ENCODE results near the gene ABCF1.

ABCF1 gene

DNA sequence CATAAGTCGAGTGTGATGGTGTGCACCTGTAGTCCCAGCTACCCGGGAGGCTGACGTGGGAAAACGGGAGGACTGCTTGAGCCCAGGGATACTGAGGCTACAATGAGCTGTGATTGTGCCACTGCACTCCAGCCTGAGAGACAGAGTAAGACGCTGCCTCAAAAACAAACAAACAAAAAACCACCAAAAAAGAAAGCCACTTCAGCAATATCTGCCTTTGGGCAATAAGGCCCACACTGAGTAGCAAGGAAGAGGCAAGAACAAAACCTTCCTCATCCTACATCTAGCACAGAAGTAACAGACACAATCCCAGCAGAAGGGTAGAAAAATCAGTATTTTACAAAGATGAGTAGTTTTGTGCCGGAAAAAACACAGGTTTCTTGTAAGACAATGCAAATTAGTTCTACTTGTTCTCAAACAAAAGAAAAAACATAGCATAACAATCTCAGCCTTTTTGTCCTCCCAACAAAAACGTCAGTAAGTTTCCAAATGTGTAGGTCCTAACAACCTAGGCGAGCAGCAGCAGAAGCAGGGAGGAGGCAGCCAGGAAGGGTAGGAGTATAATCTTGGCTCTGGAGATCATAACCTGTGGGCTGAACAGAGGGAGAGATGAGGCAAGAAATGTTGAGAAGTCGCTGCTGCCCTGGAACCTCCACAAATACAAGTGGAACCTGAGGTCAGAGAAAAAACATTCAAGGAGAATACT is 40.1 kb downstream of the ABCF1 start:
- H3K4me3 ChIP-seq (ENCODE audit: low read depth, low read length), result no peak overlapping the region
- CTCF ChIA-PET, result interaction anchor here (1.2 to 1.7 kb wide), 4 partner anchors 11 to 111 kb away, joined by 4 to 13 read pairs (median 6); no protein-coding TSS in a partner anchor
- no peak for DNase-seq (ENCODE audit: low read depth, low spot score)
- POLR2A ChIA-PET, result interaction anchor here (0.5 to 3.0 kb wide), 3 partner anchors 14 to 170 kb away, joined by 3 to 20 read pairs (median 3); no protein-coding TSS in a partner anchor
- TF ChIP-seq, protein P1, sequence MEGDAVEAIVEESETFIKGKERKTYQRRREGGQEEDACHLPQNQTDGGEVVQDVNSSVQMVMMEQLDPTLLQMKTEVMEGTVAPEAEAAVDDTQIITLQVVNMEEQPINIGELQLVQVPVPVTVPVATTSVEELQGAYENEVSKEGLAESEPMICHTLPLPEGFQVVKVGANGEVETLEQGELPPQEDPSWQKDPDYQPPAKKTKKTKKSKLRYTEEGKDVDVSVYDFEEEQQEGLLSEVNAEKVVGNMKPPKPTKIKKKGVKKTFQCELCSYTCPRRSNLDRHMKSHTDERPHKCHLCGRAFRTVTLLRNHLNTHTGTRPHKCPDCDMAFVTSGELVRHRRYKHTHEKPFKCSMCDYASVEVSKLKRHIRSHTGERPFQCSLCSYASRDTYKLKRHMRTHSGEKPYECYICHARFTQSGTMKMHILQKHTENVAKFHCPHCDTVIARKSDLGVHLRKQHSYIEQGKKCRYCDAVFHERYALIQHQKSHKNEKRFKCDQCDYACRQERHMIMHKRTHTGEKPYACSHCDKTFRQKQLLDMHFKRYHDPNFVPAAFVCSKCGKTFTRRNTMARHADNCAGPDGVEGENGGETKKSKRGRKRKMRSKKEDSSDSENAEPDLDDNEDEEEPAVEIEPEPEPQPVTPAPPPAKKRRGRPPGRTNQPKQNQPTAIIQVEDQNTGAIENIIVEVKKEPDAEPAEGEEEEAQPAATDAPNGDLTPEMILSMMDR (IDR thresholded peaks at IDR 0.05; ENCODE audit: insufficient read depth, low read length, missing control alignments), result no peak

DNA sequence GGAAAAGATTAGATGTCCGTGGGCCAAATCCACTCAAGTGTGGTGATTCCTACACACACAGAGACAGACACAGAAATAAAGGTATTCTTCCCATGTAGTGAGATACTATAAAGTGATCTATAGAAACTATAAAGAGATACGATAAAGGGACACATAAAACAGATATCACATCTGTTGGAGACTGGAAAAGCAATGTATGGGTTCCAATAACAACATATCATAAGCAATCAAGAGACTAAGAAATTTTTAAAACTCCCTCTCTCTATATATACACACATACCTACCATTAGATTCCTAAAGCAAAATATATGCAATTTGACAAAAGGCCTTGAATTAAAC is 40.6 kb downstream of the ABCF1 start:
- TF ChIP-seq, protein P1 (IDR thresholded peaks at IDR 0.05; ENCODE audit: insufficient read depth, low read length, missing control alignments), result no peak
- no peak for DNase-seq (ENCODE audit: low read depth, low spot score)
- CTCF ChIA-PET, result interaction anchor here (0.9 to 4.1 kb wide), 7 partner anchors 14 to 470 kb away, joined by 3 to 28 read pairs (median 5); no protein-coding TSS in a partner anchor
- POLR2A ChIA-PET, result interaction anchor here (2.3 to 3.0 kb wide), 2 partner anchors 7 to 15 kb away, joined by 11 to 20 read pairs; no protein-coding TSS in a partner anchor
- no peak overlapping the region for H3K4me3 ChIP-seq (ENCODE audit: low read depth, low read length)

DNA sequence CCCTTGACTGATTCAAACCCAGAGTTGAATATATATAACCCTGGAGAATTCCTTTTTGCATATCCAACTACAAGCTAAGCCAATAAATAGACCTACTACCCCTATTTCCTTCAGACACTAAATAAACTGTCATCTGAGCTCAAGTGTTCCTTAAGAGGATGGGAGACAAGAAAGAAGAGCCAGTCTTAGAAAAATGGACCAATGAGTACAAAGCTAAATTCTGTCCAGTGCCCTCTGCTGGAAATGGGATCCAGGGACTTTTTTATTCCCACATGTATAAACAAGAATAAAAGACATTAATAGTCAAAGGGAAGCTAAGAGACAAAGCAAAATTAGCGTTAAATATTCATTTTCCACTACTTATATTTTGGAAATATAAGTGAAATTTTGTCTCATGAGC is 41.0 kb downstream of the ABCF1 start:
- TF ChIP-seq, protein P1 (IDR thresholded peaks at IDR 0.05; ENCODE audit: insufficient read depth, low read length, missing control alignments), result peak; percentile 10
- no peak overlapping the region for H3K4me3 ChIP-seq (ENCODE audit: low read depth, low read length)
- POLR2A ChIA-PET, result interaction anchor here (0.8 to 3.0 kb wide), 5 partner anchors 8 to 75 kb away, joined by 3 to 20 read pairs (median 4); no protein-coding TSS in a partner anchor
- no peak for DNase-seq (ENCODE audit: low read depth, low spot score)
- CTCF ChIA-PET, result interaction anchor here (0.9 to 4.1 kb wide), 7 partner anchors 14 to 470 kb away, joined by 3 to 28 read pairs (median 5); no protein-coding TSS in a partner anchor

DNA sequence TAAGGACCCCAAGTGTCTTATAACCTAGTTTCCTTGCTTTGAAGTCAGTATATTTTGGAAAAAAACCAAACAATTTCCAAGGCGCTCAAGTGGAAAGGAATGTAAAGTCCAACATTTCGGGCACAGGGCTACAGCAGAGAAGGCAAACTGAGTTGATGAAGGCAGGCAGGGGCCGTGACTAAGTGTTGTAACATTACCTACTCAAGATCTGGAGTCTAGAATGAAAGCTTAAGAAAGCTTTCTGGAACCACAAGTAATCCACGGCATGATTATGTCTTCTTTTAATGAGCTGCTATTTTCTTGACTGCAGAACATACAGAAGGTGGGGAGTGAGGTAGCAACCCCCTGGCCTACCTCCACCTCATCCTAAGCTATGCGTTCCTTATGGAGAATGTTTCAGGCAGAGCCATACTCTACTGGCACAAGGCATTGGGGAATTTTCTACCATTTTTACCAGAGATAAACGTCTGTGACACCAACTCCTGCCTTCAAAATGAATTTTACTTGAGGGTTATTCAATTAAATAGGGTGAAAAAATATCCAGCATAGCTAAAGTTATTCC is 41.5 kb downstream of the ABCF1 start:
- POLR2A ChIA-PET, result interaction anchor here (0.8 to 3.0 kb wide), 9 partner anchors 8 to 75 kb away, joined by 3 to 20 read pairs (median 5); partner anchors contain the start of gene C6orf136
- CTCF ChIA-PET, result interaction anchor here (0.9 to 4.1 kb wide), 8 partner anchors 15 to 470 kb away, joined by 3 to 28 read pairs (median 5); no protein-coding TSS in a partner anchor
- no peak for DNase-seq (ENCODE audit: low read depth, low spot score)
- no peak overlapping the region for H3K4me3 ChIP-seq (ENCODE audit: low read depth, low read length)
- TF ChIP-seq, protein P1 (IDR thresholded peaks at IDR 0.05; ENCODE audit: insufficient read depth, low read length, missing control alignments), result no peak

GRCh38 chr6:30613251-30614043 is 42.2 kb downstream of the ABCF1 start:
- CTCF ChIA-PET, result interaction anchor here (1.1 to 4.1 kb wide), 8 partner anchors 9 to 133 kb away, joined by 3 to 28 read pairs (median 6); no protein-coding TSS in a partner anchor
- no peak overlapping the region for H3K4me3 ChIP-seq (ENCODE audit: low read depth, low read length)
- POLR2A ChIA-PET, result interaction anchor here (1.0 to 3.0 kb wide), 10 partner anchors 9 to 139 kb away, joined by 3 to 20 read pairs (median 4); partner anchors contain the start of gene C6orf136
- TF ChIP-seq, protein P1 (IDR thresholded peaks at IDR 0.05; ENCODE audit: insufficient read depth, low read length, missing control alignments), result no peak
- no peak for DNase-seq (ENCODE audit: low read depth, low spot score)

Data from AG04449 (cell line).